Loucy (cell line): ENCODE data around the gene EPB41L2.
"Not testable (repeated sequence)": the region's sequence is repeated elsewhere in the genome, so short reads cannot be mapped to it uniquely, and the experiment has no call there.

Experiments
- H2AFZ ChIP-seq: fragments of 200-600 bp; sonication (generic); 2 replicates; pipeline ENCODE4 v1.6.0; 2016; ENCODE audit warnings: antibody characterized with exemption, mild to moderate bottlenecking, low read length, moderate library complexity
- H3F3A ChIP-seq: fragments of 200-600 bp; 2 replicates; pipeline ENCODE4 v1.6.0; 2016; ENCODE audit warnings: antibody characterized with exemption, low read depth, mild to moderate bottlenecking
- H3K27me3 ChIP-seq: fragments of 200-600 bp; sonication (generic); 2 replicates; pipeline ENCODE4 v1.6.1; 2014; ENCODE audit warnings: low read length, mild to moderate bottlenecking; ENCODE audit not compliant: insufficient read depth, poor library complexity, severe bottlenecking
- H3K36me3 ChIP-seq: fragments of 200-600 bp; sonication (generic); 2 replicates; pipeline ENCODE4 v1.6.1; 2016; ENCODE audit warnings: low read length; ENCODE audit not compliant: insufficient read depth
- H3K4me1 ChIP-seq: fragments of 200-600 bp; sonication (generic); 2 replicates; pipeline ENCODE4 v1.5.1; 2014; ENCODE audit warnings: low read length, mild to moderate bottlenecking; ENCODE audit not compliant: insufficient read depth, poor library complexity, severe bottlenecking
- H3K4me2 ChIP-seq: fragments of 200-600 bp; sonication (generic); 2 replicates; pipeline ENCODE4 v1.6.0; 2014; ENCODE audit warnings: antibody characterized with exemption, low read length, low read depth, mild to moderate bottlenecking; ENCODE audit not compliant: poor library complexity, severe bottlenecking
- H3K4me3 ChIP-seq: fragments of 200-600 bp; sonication (generic); 2 replicates; pipeline ENCODE4 v1.5.1; 2014; ENCODE audit warnings: low read length, mild to moderate bottlenecking, mixed read lengths; ENCODE audit not compliant: poor library complexity, severe bottlenecking
- H3K79me2 ChIP-seq: fragments of 200-600 bp; sonication (generic); 2 replicates; pipeline ENCODE4 v1.6.1; 2014; ENCODE audit warnings: low read length; ENCODE audit not compliant: insufficient read depth
- H3K9ac ChIP-seq: fragments of 200-600 bp; sonication (generic); 2 replicates; pipeline ENCODE4 v1.6.0; 2014; ENCODE audit warnings: mild to moderate bottlenecking, low read depth, low read length, moderate library complexity; ENCODE audit not compliant: poor library complexity, severe bottlenecking
- H3K9me2 ChIP-seq: fragments of 200-600 bp; sonication (generic); replicated peaks from 2 replicates; pipeline ENCODE4 v1.6.1; 2016; ENCODE audit warnings: low read depth, low read length, mixed read lengths
- H3K9me3 ChIP-seq: fragments of 200-600 bp; sonication (generic); 2 replicates; pipeline ENCODE4 v1.6.1; 2014; ENCODE audit warnings: mild to moderate bottlenecking, antibody characterized with exemption, low read length, low read depth; ENCODE audit not compliant: insufficient read depth
- H4K20me1 ChIP-seq: fragments of 200-600 bp; sonication (generic); 2 replicates; pipeline ENCODE4 v1.6.0; 2014; ENCODE audit warnings: antibody characterized with exemption, low read length, mild to moderate bottlenecking; ENCODE audit not compliant: insufficient read depth, poor library complexity, severe bottlenecking
- EZH2phosphoT487 ChIP-seq: fragments of 200-600 bp; IDR thresholded peaks from 2 replicates; pipeline ENCODE4 v1.6.1; 2018; ENCODE audit warnings: antibody characterized with exemption, mild to moderate bottlenecking, moderate library complexity, borderline replicate concordance
- TF ChIP-seq, protein P1 (sequence below): fragments of 200-600 bp; sonication (generic); conservative IDR thresholded peaks from 2 replicates; pipeline ENCODE4 v1.5.1; 2014; ENCODE audit warnings: mild to moderate bottlenecking, antibody characterized with exemption, low read length

The EPB41L2 gene

DNA sequence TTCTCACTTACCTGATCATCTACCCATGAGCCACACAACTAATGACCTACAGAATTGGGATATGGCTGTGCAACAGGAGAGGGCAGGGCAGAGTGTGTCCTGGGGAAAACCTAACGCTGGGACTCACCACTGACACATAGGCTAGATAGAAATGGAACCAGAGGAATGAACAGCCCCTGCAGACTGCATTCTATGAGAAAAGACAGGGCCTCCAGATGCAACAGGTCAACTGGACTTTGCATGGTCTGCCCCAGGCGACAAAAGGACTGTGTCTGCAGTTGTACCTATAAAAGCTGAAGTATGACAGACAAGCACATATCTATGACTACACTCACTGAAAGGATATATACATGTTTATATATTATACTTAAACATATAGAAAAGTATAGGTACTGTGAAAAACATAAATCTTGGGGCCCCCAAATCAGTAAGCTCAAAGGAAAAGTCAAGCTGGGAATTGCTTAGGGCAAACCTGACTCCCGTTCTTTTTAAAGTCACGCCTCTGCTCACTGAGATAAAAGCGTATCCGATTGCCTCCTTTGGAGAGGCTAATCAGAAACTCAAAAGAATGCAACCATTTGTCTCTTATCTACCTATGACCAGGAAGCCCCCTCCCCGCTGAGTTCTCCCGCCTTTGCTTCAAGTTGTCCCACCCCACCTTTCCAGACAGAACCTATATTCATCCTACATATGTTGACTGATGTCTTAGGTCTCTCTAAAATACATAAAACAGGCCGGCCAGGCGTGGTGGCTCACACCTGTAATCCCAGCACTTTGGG is 68.5 kb downstream of the EPB41L2 start:
- Histone ChIP-seq H4K20me1 (peaks cover 9% of the 10 kb centered on the region), H3K79me2 (peaks cover 90% of the 10 kb centered on the region), H3K27me3 (no peaks in the 10 kb centered on the region), H3F3A (no peaks in the 10 kb centered on the region), H3K9me3 (no peaks in the 10 kb centered on the region), H2AFZ (no peak overlapping the region), H3K36me3 (peaks cover 2% of the 10 kb centered on the region; the same call in 1 of the 2 replicates), H3K4me2 (no peak overlapping the region), H3K4me1 (peaks cover 18% of the 10 kb centered on the region), H3K9me2 (no peaks in the 10 kb centered on the region), H3K9ac (no peak overlapping the region), H3K4me3 (no peak overlapping the region)
- TF ChIP-seq, protein P1, sequence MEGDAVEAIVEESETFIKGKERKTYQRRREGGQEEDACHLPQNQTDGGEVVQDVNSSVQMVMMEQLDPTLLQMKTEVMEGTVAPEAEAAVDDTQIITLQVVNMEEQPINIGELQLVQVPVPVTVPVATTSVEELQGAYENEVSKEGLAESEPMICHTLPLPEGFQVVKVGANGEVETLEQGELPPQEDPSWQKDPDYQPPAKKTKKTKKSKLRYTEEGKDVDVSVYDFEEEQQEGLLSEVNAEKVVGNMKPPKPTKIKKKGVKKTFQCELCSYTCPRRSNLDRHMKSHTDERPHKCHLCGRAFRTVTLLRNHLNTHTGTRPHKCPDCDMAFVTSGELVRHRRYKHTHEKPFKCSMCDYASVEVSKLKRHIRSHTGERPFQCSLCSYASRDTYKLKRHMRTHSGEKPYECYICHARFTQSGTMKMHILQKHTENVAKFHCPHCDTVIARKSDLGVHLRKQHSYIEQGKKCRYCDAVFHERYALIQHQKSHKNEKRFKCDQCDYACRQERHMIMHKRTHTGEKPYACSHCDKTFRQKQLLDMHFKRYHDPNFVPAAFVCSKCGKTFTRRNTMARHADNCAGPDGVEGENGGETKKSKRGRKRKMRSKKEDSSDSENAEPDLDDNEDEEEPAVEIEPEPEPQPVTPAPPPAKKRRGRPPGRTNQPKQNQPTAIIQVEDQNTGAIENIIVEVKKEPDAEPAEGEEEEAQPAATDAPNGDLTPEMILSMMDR: no peak
- TF ChIP-seq EZH2phosphoT487: no peak

DNA sequence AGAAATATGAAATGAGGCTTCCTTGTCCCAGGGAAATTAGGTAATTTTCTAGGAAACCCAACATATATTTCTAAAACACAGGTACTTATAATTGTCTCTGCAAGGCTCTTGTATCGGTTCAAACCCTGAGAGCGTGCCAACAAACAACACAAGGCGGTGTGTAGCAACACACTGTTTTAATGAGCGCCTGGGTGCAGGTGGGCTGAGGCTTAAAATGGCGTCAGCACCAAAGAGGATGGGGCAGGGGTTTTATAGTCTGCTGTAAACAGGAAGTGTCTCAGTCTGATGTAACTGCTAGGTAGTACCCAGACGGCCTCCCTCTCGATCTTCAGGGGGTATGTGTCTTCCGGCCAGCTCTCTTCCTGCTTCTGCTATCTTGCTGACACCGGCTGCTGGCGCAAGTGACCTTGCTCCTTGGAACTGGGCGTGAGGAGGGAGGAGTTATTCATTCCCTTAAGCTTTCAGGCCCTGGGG is 69.7 kb downstream of the EPB41L2 start:
- no peaks in the 10 kb centered on the region for H3K9me2 ChIP-seq
- peaks cover 9% of the 10 kb centered on the region for H4K20me1 ChIP-seq
- TF ChIP-seq, protein P1: no peak
- no peak for TF ChIP-seq EZH2phosphoT487
- peaks cover 18% of the 10 kb centered on the region for H3K4me1 ChIP-seq
- no peak overlapping the region for H3K4me2 ChIP-seq
- H3K79me2 ChIP-seq: peaks cover 81% of the 10 kb centered on the region
- no peak overlapping the region for H3K4me3 ChIP-seq
- no peak overlapping the region for H2AFZ ChIP-seq
- H3K9me3 ChIP-seq: no peaks in the 10 kb centered on the region
- no peak overlapping the region for H3K9ac ChIP-seq
- H3F3A ChIP-seq: no peaks in the 10 kb centered on the region
- H3K36me3 ChIP-seq: peaks cover 2% of the 10 kb centered on the region; the same call in 1 of the 2 replicates
- no peaks in the 10 kb centered on the region for H3K27me3 ChIP-seq

DNA sequence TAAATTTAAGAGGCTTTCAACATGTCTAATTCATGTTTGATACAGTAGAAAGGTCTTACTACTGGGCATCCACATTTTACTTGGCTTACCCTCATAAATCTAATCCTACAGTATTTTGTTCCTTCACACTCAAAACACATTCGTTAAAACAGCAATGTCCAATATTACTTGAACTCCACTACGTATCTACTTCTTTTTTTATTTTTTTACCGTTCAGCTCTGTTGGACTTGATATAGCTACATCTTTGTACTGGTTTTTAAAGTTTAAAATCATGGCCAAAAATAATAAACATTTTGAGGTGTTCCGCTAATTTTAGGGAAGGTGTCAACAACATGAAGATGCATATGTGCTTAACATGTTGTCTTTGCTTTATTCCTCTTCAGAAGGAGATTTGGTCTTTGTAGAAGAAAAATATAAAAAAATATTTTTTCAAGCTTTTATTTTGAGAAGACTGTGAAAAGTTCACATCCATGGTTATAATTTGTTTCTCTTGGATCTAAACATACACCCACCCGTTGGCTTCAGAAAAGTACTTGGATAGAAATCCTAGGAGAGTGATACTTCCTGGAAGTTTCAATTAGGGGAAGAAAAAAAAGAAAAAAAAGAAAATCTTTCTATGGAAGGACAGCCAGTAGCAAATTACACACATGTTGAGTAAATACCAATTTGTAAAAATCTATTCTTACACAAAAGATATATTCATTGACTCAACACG is 71.5 kb downstream of the EPB41L2 start:
- TF ChIP-seq, protein P1: no peak
- TF ChIP-seq EZH2phosphoT487: no peak
- peaks cover 2% of the 10 kb centered on the region; the same call in 1 of the 2 replicates for H3K36me3 ChIP-seq
- H3K9me3 ChIP-seq: no peaks in the 10 kb centered on the region
- no peaks in the 10 kb centered on the region for H3F3A ChIP-seq
- no peak overlapping the region for H3K4me3 ChIP-seq
- peaks cover 73% of the 10 kb centered on the region for H3K79me2 ChIP-seq
- no peaks in the 10 kb centered on the region for H3K27me3 ChIP-seq
- H4K20me1 ChIP-seq: peaks cover 3% of the 10 kb centered on the region
- H3K9ac ChIP-seq: no peak overlapping the region
- H2AFZ ChIP-seq: no peak overlapping the region
- H3K4me1 ChIP-seq: peaks cover 5% of the 10 kb centered on the region
- H3K4me2 ChIP-seq: no peak overlapping the region
- H3K9me2 ChIP-seq: no peaks in the 10 kb centered on the region

DNA sequence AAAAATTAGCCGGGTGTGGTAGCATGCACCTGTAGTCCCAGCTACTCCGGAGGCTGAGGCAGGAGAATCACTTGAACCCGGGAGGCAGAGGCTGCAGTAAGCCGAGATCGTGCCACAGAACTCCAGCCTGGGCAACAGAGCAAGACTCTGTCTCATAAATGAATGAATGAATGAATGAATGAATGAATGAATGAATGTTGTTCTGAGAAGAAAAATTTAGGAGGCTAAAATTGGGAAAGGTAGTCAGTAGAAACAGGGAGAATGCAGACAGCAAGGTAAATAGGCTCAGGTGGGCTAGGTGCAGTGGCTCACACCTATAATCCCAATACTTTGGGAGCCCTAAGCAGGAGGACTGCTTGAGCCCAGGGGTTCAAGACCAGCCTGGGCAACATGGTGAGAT is 75.5 kb downstream of the EPB41L2 start:
- Histone ChIP-seq H3K9me3 (peaks cover 13% of the 10 kb centered on the region; the same call in 1 of the 2 replicates), H3K79me2 (peaks cover 61% of the 10 kb centered on the region)
- not testable (repeated sequence) for H3K27me3 ChIP-seq, H3K4me1 ChIP-seq, H2AFZ ChIP-seq, H4K20me1 ChIP-seq, H3K4me3 ChIP-seq, H3K4me2 ChIP-seq, H3F3A ChIP-seq, H3K36me3 ChIP-seq, H3K9me2 ChIP-seq, H3K9ac ChIP-seq
